HEK293 (cell line): Measurements from ENCODE around the gene MMP19.

Experiments used
- CTCF ChIA-PET: fragments of 350-600 bp; formaldehyde crosslinking; extraction: SDS; loops from one replicate; lab custom pipeline; 2021; ENCODE audit warnings: antibody characterized with exemption; lab: Yijun Ruan, JAX
- POLR2A ChIA-PET: fragments of 300-600 bp; formaldehyde crosslinking; extraction: SDS; loops from one replicate; lab custom pipeline; 2020; ENCODE audit warnings: antibody characterized with exemption, inconsistent platforms; lab: Yijun Ruan, JAX
- H3K27ac ChIP-seq: fragments of 200-500 bp; sonication (Bioruptor generic); 2 replicates; pipeline ENCODE4 v1.5.1; 2014; ENCODE audit warnings: low read depth, low read length, control low read depth, inconsistent platforms; ENCODE audit errors: extremely low read depth
- H3K36me3 ChIP-seq, 2 experiments: fragments of 200-500 bp in 1 of 2; sonication (Bioruptor generic) in 1 of 2; 1 replicate in 1 of 2; 2 replicates in 1 of 2; pipeline ENCODE4 v1.5.1; 2014 to 2017; ENCODE audit warnings: inconsistent platforms in 2 of 2, low read length in 2 of 2; ENCODE audit not compliant: control insufficient read depth in 2 of 2, insufficient read depth in 1 of 2
- H3K4me1 ChIP-seq: fragments of 200-500 bp; sonication (Bioruptor generic); 2 replicates; pipeline ENCODE4 v1.5.1; 2014; ENCODE audit warnings: mild to moderate bottlenecking, low read length, inconsistent platforms; ENCODE audit not compliant: control insufficient read depth, insufficient read depth
- H3K4me3 ChIP-seq: 2 replicates; pipeline ENCODE4 v1.5.1; 2011; ENCODE audit warnings: low read depth, mild to moderate bottlenecking, control low read depth, low read length, moderate library complexity
- H3K9me3 ChIP-seq: fragments of 200-500 bp; sonication (Bioruptor generic); 2 replicates; pipeline ENCODE4 v1.5.1; 2014; ENCODE audit warnings: low read depth, low read length, inconsistent platforms; ENCODE audit not compliant: control insufficient read depth, insufficient read depth
- BCL11B ChIP-seq: fragments of 450-650 bp; formaldehyde crosslinking; IDR thresholded peaks from 2 replicates; pipeline ENCODE4 v1.5.1; 2016; ENCODE audit warnings: low read depth, missing biosample characterization, missing genetic modification characterization
- KLF10 ChIP-seq: fragments of 450-650 bp; IDR thresholded peaks from 2 replicates; pipeline ENCODE4 v1.5.1; 2018; ENCODE audit warnings: missing biosample characterization, mild to moderate bottlenecking, missing genetic modification characterization
- SALL2 ChIP-seq: fragments of 450-650 bp; formaldehyde crosslinking; IDR thresholded peaks from 2 replicates; pipeline ENCODE4 v1.5.0; 2017; ENCODE audit warnings: missing biosample characterization, mild to moderate bottlenecking, missing genetic modification characterization, borderline replicate concordance
- SP2 ChIP-seq: fragments of 450-650 bp; formaldehyde crosslinking; IDR thresholded peaks from 2 replicates; pipeline ENCODE4 v1.5.1; 2016; ENCODE audit warnings: missing biosample characterization, missing genetic modification characterization
- ZFP37 ChIP-seq: fragments of 450-650 bp; formaldehyde crosslinking; IDR thresholded peaks from 2 replicates; pipeline ENCODE4 v1.5.1; 2016; ENCODE audit warnings: missing biosample characterization, missing genetic modification characterization
- ZNF114 ChIP-seq: fragments of 450-650 bp; formaldehyde crosslinking; IDR thresholded peaks from 2 replicates; pipeline ENCODE4 v1.5.0; 2017; ENCODE audit warnings: missing biosample characterization, missing genetic modification characterization
- ZNF133 ChIP-seq: fragments of 450-650 bp; formaldehyde crosslinking; IDR thresholded peaks from 2 replicates; pipeline ENCODE4 v1.5.1; 2016; ENCODE audit warnings: missing biosample characterization, missing genetic modification characterization
- ZNF174 ChIP-seq: fragments of 450-650 bp; formaldehyde crosslinking; IDR thresholded peaks from 2 replicates; pipeline ENCODE4 v1.5.0; 2017; ENCODE audit warnings: missing biosample characterization, mild to moderate bottlenecking, missing genetic modification characterization
- ZNF239 ChIP-seq: fragments of 450-650 bp; formaldehyde crosslinking; IDR thresholded peaks from 2 replicates; pipeline ENCODE4 v1.5.1; 2016; ENCODE audit warnings: missing biosample characterization, missing genetic modification characterization
- ZNF266 ChIP-seq: fragments of 450-650 bp; formaldehyde crosslinking; IDR thresholded peaks from 2 replicates; pipeline ENCODE4 v1.5.1; 2016; ENCODE audit warnings: missing biosample characterization, missing genetic modification characterization, low read depth
- ZNF311 ChIP-seq: fragments of 450-650 bp; formaldehyde crosslinking; IDR thresholded peaks from 2 replicates; pipeline ENCODE4 v1.5.1; 2017; ENCODE audit warnings: missing biosample characterization, missing genetic modification characterization, borderline replicate concordance
- ZNF37A ChIP-seq: fragments of 450-650 bp; IDR thresholded peaks from 2 replicates; pipeline ENCODE4 v1.5.1; 2018; ENCODE audit warnings: missing biosample characterization, missing genetic modification characterization
- ZNF473 ChIP-seq: fragments of 450-650 bp; formaldehyde crosslinking; IDR thresholded peaks from 2 replicates; pipeline ENCODE4 v1.5.1; 2017; ENCODE audit warnings: missing biosample characterization, missing genetic modification characterization
- ZNF510 ChIP-seq: fragments of 450-650 bp; formaldehyde crosslinking; IDR thresholded peaks from 2 replicates; pipeline ENCODE4 v1.5.1; 2018; ENCODE audit warnings: mild to moderate bottlenecking, missing genetic modification characterization, missing biosample characterization; ENCODE audit not compliant: insufficient replicate concordance
- ZNF530 ChIP-seq: fragments of 450-650 bp; formaldehyde crosslinking; IDR thresholded peaks from 2 replicates; pipeline ENCODE4 v1.5.1; 2016; ENCODE audit warnings: low read depth, missing biosample characterization, missing genetic modification characterization
- ZNF544 ChIP-seq: fragments of 450-650 bp; formaldehyde crosslinking; IDR thresholded peaks from 2 replicates; pipeline ENCODE4 v1.5.0; 2017; ENCODE audit warnings: missing biosample characterization, missing genetic modification characterization
- ZNF610 ChIP-seq: fragments of 450-650 bp; formaldehyde crosslinking; IDR thresholded peaks from 2 replicates; pipeline ENCODE4 v1.5.1; 2016; ENCODE audit warnings: missing biosample characterization, missing genetic modification characterization, borderline replicate concordance
- ZNF670 ChIP-seq: fragments of 450-650 bp; formaldehyde crosslinking; IDR thresholded peaks from 2 replicates; pipeline ENCODE4 v1.5.1; 2016; ENCODE audit warnings: missing biosample characterization, missing genetic modification characterization, low read depth
- ZNF791 ChIP-seq: fragments of 450-650 bp; formaldehyde crosslinking; IDR thresholded peaks from 2 replicates; pipeline ENCODE4 v1.5.1; 2016; ENCODE audit warnings: missing biosample characterization, missing genetic modification characterization
- TF ChIP-seq, protein P1 (sequence below): fragments of 450-650 bp; formaldehyde crosslinking; IDR thresholded peaks from 2 replicates; pipeline ENCODE4 v1.5.1; 2017; ENCODE audit warnings: missing biosample characterization, missing genetic modification characterization
- TF ChIP-seq, protein P2 (sequence below): fragments of 450-650 bp; formaldehyde crosslinking; IDR thresholded peaks from 2 replicates; pipeline ENCODE4 v1.5.1; 2017; ENCODE audit warnings: missing biosample characterization, missing genetic modification characterization
- TF ChIP-seq, protein P3 (sequence below): fragments of 450-650 bp; formaldehyde crosslinking; IDR thresholded peaks from 2 replicates; pipeline ENCODE4 v1.5.1; 2017; ENCODE audit warnings: missing biosample characterization, mild to moderate bottlenecking, missing genetic modification characterization, moderate library complexity
- TF ChIP-seq, protein P4 (sequence below): fragments of 450-650 bp; formaldehyde crosslinking; IDR thresholded peaks from 2 replicates; pipeline ENCODE4 v1.5.1; 2016; ENCODE audit warnings: missing biosample characterization, missing genetic modification characterization
- TF ChIP-seq, protein P5 (sequence below): fragments of 450-650 bp; formaldehyde crosslinking; IDR thresholded peaks from 2 replicates; pipeline ENCODE4 v1.5.1; 2016; ENCODE audit warnings: missing biosample characterization, missing genetic modification characterization
- TF ChIP-seq, protein P6 (sequence below): fragments of 450-650 bp; formaldehyde crosslinking; IDR thresholded peaks from 2 replicates; pipeline ENCODE4 v1.5.1; 2016; ENCODE audit warnings: missing biosample characterization, missing genetic modification characterization

MMP19 gene

DNA sequence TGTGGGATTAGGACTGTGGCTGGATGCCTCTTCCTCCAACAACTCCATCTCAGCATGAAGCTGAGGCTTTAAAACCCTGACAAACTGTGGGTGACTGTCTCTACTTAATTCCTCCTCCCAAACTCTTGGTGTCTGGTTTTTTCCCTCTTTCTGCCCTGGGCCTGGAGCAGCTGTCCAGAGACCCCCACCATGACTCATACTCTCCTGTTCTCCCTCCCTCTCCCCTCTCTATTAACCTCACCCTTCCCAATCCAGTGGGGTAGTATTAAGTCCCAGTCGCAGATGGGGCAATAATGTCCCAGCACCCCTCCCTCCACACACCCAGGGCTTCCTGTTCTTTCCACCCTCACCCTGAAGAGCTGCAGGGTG, 11.3 kb downstream of the MMP19 start (continued):
- TF ChIP-seq, protein P1, sequence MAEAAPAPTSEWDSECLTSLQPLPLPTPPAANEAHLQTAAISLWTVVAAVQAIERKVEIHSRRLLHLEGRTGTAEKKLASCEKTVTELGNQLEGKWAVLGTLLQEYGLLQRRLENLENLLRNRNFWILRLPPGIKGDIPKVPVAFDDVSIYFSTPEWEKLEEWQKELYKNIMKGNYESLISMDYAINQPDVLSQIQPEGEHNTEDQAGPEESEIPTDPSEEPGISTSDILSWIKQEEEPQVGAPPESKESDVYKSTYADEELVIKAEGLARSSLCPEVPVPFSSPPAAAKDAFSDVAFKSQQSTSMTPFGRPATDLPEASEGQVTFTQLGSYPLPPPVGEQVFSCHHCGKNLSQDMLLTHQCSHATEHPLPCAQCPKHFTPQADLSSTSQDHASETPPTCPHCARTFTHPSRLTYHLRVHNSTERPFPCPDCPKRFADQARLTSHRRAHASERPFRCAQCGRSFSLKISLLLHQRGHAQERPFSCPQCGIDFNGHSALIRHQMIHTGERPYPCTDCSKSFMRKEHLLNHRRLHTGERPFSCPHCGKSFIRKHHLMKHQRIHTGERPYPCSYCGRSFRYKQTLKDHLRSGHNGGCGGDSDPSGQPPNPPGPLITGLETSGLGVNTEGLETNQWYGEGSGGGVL (tag by site-specific recombination), result peak; percentile 98
- no peak for TF ChIP-seq ZNF544
- TF ChIP-seq ZNF114 (tag by site-specific recombination), result no peak
- no peak for TF ChIP-seq ZNF266 (tag by site-specific recombination)
- TF ChIP-seq ZNF791 (tag by site-specific recombination), result no peak
- peak; percentile 27; the same call in 1 of the 2 replicates for TF ChIP-seq SP2
- TF ChIP-seq ZNF37A (tag by site-specific recombination), result no peak
- TF ChIP-seq ZNF174 (tag by site-specific recombination), result no peak

DNA sequence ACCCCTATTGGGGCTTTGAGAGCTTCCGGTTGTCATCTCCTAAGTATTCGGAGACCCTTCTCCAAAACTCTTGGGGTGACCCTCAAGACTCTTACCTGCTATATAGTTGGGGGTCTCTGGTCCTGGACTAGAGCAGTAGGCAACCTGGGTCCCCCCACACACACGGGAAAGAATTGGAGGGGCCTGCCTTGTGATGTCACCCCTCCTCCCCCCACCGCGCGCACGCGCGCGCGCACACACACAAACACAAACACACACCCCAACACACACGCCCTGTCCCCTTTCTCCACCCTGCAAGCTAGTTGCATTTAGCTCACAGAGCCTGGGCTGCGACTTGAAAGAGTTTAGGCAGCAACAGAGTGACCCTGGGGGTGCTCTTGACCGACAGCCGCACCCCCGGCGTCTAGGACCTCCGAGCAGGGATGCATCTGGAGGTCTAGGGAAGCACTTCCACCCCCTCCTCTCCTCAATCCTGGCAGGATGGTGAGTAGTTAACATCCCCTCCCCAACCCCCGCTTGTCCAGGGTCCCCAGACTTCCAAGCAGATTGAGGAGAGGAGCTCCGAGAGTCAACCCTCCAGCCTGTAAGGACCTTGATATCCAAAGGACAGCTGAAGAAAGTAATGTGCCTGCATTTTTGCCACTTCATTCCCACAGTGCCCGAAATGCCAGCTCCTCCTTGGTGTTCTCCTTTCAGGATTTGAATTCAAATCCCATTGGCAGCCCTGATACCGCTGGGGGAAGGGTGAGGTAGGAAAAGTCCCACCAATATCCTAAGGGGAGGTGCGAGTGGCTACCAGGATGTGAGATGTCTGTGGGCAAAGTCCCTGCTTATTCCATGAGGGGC, 11.9 kb downstream of the MMP19 start:
- POLR2A ChIA-PET, result interaction anchor here (0.9 to 3.2 kb wide), 13 partner anchors 8 to 176 kb away, joined by 3 to 170 read pairs (median 9); partner anchors contain the start of genes MMP19, ORMDL2, PYM1 and RAB5B
- CTCF ChIA-PET, result interaction anchor here (0.5 to 2.8 kb wide), 13 partner anchors 11 to 252 kb away, joined by 3 to 18 read pairs (median 3); partner anchors contain the start of genes ORMDL2 and SARNP
- peaks cover 0 to 15% of the 10 kb centered on the region in 2 experiments; a peak in 2 of 3 replicates for H3K36me3 ChIP-seq
- H3K4me1 ChIP-seq, result peaks cover 12% of the 10 kb centered on the region
- H3K27ac ChIP-seq, result peak overlapping the region; percentile 77; the same call in 1 of the 2 replicates
- H3K9me3 ChIP-seq, result no peaks in the 10 kb centered on the region
- peak overlapping the region; percentile 83 for H3K4me3 ChIP-seq
- TF ChIP-seq ZNF473 (tag by site-specific recombination) (no peak), SP2 (no peak; the same call in 1 of the 2 replicates), ZNF510 (tag by site-specific recombination) (no peak), ZNF133 (tag by site-specific recombination) (no peak), KLF10 (tag by site-specific recombination) (peak; percentile 36; the same call in 1 of the 2 replicates), ZNF670 (tag by site-specific recombination) (no peak), ZNF610 (tag by site-specific recombination) (no peak), ZFP37 (tag by site-specific recombination) (0 out of 2 replicates have a peak, but pooled peaks have one; percentile 29), ZNF530 (tag by site-specific recombination) (no peak), ZNF239 (no peak), SALL2 (no peak), ZNF311 (tag by site-specific recombination) (no peak), BCL11B (tag by site-specific recombination) (no peak)
- TF ChIP-seq, protein P2, sequence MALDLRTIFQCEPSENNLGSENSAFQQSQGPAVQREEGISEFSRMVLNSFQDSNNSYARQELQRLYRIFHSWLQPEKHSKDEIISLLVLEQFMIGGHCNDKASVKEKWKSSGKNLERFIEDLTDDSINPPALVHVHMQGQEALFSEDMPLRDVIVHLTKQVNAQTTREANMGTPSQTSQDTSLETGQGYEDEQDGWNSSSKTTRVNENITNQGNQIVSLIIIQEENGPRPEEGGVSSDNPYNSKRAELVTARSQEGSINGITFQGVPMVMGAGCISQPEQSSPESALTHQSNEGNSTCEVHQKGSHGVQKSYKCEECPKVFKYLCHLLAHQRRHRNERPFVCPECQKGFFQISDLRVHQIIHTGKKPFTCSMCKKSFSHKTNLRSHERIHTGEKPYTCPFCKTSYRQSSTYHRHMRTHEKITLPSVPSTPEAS (tag by site-specific recombination), result peak; percentile 94
- TF ChIP-seq, protein P3, sequence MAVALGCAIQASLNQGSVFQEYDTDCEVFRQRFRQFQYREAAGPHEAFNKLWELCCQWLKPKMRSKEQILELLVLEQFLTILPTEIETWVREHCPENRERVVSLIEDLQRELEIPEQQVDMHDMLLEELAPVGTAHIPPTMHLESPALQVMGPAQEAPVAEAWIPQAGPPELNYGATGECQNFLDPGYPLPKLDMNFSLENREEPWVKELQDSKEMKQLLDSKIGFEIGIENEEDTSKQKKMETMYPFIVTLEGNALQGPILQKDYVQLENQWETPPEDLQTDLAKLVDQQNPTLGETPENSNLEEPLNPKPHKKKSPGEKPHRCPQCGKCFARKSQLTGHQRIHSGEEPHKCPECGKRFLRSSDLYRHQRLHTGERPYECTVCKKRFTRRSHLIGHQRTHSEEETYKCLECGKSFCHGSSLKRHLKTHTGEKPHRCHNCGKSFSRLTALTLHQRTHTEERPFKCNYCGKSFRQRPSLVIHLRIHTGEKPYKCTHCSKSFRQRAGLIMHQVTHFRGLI (tag by site-specific recombination), result peak; percentile 51; the same call in 1 of the 2 replicates
- TF ChIP-seq, protein P4, sequence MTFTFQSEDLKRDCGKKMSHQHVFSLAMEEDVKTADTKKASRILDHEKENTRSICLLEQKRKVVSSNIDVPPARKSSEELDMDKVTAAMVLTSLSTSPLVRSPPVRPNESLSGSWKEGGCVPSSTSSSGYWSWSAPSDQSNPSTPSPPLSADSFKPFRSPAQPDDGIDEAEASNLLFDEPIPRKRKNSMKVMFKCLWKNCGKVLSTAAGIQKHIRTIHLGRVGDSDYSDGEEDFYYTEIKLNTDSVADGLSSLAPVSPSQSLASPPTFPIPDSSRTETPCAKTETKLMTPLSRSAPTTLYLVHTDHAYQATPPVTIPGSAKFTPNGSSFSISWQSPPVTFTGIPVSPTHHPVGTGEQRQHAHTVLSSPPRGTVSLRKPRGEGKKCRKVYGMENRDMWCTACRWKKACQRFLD (tag by site-specific recombination), result no peak
- TF ChIP-seq, protein P5, sequence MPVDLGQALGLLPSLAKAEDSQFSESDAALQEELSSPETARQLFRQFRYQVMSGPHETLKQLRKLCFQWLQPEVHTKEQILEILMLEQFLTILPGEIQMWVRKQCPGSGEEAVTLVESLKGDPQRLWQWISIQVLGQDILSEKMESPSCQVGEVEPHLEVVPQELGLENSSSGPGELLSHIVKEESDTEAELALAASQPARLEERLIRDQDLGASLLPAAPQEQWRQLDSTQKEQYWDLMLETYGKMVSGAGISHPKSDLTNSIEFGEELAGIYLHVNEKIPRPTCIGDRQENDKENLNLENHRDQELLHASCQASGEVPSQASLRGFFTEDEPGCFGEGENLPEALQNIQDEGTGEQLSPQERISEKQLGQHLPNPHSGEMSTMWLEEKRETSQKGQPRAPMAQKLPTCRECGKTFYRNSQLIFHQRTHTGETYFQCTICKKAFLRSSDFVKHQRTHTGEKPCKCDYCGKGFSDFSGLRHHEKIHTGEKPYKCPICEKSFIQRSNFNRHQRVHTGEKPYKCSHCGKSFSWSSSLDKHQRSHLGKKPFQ (tag by site-specific recombination), result no peak
- TF ChIP-seq, protein P6, sequence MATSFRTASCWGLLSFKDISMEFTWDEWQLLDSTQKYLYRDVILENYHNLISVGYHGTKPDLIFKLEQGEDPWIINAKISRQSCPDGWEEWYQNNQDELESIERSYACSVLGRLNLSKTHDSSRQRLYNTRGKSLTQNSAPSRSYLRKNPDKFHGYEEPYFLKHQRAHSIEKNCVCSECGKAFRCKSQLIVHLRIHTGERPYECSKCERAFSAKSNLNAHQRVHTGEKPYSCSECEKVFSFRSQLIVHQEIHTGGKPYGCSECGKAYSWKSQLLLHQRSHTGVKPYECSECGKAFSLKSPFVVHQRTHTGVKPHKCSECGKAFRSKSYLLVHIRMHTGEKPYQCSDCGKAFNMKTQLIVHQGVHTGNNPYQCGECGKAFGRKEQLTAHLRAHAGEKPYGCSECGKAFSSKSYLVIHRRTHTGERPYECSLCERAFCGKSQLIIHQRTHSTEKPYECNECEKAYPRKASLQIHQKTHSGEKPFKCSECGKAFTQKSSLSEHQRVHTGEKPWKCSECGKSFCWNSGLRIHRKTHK (tag by site-specific recombination), result no peak
